Activated T-cell treated with anti-CD3 and anti-CD28 coated beads for 4 hours (primary cell): Measurements from ENCODE around the gene POC5.

ENCODE experiments used
- DNase-seq: peaks from one replicate; pipeline ENCODE4 v3.0.0-alpha.2; 2020

Gene POC5

GRCh38 chr5:75656311-75657003, 60.8 kb downstream of the POC5 start:
- DNase-seq: no peak

- no peak for DNase-seq
Measured at GRCh38 chr5:75654693-75655295, 62.4 kb downstream of the POC5 start.

- DNase-seq: no peak
Measured at GRCh38 chr5:75653521-75653920, 63.7 kb downstream of the POC5 start.

- no peak for DNase-seq
Measured at GRCh38 chr5:75651575-75652238, 65.5 kb downstream of the POC5 start.

- no peak for DNase-seq
Measured at GRCh38 chr5:75648712-75649111, 68.5 kb downstream of the POC5 start.

- DNase-seq: no peak
Measured at GRCh38 chr5:75640826-75641225, 76.4 kb downstream of the POC5 start.

- DNase-seq: no peak
Measured at GRCh38 chr5:75640395-75640794, 76.8 kb downstream of the POC5 start.

- DNase-seq: no peak
Measured at GRCh38 chr5:75639535-75640311, 77.5 kb downstream of the POC5 start.

GRCh38 chr5:75637949-75638348, 79.3 kb downstream of the POC5 start:
- DNase-seq: no peak

GRCh38 chr5:75632321-75632720, 84.9 kb downstream of the POC5 start:
- no peak for DNase-seq

- no peak for DNase-seq
Measured at GRCh38 chr5:75630875-75631274, 86.4 kb downstream of the POC5 start.

- no peak for DNase-seq
Measured at GRCh38 chr5:75627801-75628200, 89.4 kb downstream of the POC5 start.

- no peak for DNase-seq
Measured at GRCh38 chr5:75626959-75627358, 90.3 kb downstream of the POC5 start.
